Coronary artery (tissue), 2 donors: ENCODE measurements around the gene MED12L.
"Not testable (repeated sequence)": the region's sequence is repeated elsewhere in the genome, so short reads cannot be mapped to it uniquely, and the experiment has no call there.

Experiments
- DNase-seq: peaks from one replicate; pipeline ENCODE4 v3.0.0-alpha.2; 2017; ENCODE audit warnings: low spot score
- H3K27ac ChIP-seq, 2 donors: fragments of 200-600 bp; sonication (generic); one replicate each; pipeline ENCODE4 v1.5.1; 2016 to 2019
- H3K4me3 ChIP-seq: fragments of 200-600 bp; sonication (generic); 2 replicates; pipeline ENCODE4 v1.5.1; 2016; ENCODE audit warnings: mild to moderate bottlenecking, moderate library complexity
- CTCF ChIP-seq: fragments of 200-600 bp; sonication (generic); IDR thresholded peaks from one replicate; pipeline ENCODE4 v1.5.1; 2019; ENCODE audit warnings: antibody characterized with exemption

MED12L gene

DNA sequence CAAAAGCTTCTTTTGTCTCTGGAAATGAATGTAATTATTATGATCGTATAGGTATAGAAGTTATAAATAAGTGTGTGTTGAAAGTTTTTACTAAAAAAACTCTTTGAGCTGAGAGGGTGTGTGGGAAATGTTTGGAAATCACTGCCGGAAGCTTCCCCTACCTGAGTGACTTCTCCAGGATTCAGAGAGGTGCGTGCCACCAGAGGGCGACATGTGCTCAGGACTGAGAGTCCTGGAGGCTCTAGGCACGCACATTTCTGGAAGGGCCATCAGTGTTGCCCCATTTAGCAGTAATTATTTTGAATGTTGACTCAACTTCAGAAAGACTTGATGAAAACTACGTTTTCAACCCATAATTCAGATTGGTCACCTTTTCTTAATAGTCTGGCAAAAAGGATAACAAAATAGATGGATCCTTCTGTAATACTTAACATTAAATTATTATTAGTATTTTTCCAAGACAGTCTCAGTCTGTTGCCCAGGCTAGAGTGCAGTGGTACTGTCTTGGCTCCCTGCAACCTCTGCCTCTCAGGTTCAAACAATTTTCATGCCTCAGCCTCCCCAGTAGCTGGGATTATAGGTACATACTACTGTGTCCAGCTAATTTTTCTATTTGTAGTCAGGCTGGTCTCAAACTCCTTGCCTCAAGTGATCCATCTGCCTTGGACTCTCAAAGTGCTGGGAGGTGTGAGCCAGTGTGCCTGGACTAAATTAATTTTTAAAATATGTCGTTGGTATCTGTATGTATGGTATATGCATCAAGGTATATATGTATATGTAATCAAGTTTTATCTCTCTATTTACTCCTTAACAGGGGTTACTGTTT lies 83.0 kb downstream of the MED12L start:
- Histone ChIP-seq H3K4me3 (no peak overlapping the region), H3K27ac (no peak overlapping the region)
- TF ChIP-seq CTCF: no peak
- DNase-seq: no peak

DNA sequence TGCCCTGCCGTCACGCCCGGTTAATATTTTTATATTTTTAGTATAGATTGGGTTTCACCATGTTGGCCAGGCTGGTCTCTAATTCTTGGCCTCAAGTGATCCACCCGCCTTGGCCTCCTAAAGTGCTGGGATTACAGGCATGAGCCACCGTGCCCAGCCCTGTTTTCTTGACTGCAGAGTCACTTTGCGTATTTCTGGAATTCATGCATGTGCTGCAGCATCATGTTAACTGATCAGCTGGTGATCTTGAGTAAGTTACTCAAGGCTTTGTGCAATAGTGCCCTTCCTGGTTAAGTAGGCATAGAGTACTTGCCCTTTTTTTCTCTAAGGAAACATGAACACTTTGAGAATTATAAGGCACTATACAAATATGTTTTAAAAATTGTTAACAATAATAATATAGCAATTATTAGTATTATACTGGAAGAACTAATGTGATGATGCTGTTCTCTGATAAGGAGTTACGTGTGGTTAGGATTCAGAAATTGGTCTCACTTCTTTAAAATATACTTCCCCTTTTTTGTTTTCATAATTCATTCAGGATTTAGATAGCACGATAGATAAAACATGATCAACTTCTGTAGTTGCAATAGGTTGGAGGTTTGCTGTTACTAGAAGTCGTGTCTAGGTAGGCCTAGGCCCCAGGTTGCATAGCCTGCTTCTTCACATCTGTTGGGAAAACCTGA lies 83.9 kb downstream of the MED12L start:
- H3K27ac ChIP-seq: peak overlapping the region in 1 of 2 donors; percentile 5
- H3K4me3 ChIP-seq: no peak overlapping the region
- TF ChIP-seq CTCF: no peak
- DNase-seq: no peak

DNA sequence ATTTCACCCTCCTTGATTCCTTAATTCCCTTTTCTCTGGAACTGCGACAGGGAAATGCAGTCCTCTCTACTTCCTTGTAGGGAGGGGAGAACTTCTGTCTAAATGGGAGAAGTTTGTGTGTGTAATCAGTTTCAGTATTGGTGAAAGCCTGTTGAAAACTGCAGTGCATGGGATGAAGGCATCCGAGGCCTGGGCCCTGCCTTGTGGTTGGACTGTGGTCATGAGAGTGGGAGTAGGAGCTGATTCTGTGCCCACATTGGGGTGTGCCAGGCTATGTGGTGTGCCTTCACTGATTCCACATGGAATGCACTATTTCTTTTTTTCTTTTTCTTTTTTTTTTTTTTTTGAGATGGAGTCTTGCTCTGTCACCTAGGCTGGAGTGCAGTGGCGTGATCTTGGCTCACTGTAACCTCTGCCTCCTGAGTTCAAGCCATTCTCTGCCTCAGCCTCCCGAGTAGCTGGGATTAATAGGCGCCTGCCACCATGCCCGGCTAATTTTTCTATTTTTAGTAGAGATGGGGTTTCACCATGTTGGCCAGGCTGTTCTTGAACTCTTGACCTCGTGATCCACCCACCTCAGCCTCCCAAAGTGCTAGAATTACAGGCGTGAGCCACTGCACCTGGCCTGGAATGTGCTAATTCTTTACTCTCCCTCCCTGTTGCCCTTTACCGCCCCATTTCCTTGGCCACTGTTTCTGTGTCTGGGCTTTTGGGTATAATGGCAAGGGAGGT lies 84.7 kb downstream of the MED12L start:
- not testable (repeated sequence) for DNase-seq, H3K4me3 ChIP-seq
- H3K27ac ChIP-seq: peak overlapping the region in 1 of 2 donors; percentile 65

GRCh38 chr3:151171145-151171757 lies 85.8 kb downstream of the MED12L start:
- H3K27ac ChIP-seq: peak overlapping the region in 1 of 2 donors; percentile 65
- TF ChIP-seq CTCF: no peak
- H3K4me3 ChIP-seq: no peak overlapping the region
- DNase-seq: no peak

DNA sequence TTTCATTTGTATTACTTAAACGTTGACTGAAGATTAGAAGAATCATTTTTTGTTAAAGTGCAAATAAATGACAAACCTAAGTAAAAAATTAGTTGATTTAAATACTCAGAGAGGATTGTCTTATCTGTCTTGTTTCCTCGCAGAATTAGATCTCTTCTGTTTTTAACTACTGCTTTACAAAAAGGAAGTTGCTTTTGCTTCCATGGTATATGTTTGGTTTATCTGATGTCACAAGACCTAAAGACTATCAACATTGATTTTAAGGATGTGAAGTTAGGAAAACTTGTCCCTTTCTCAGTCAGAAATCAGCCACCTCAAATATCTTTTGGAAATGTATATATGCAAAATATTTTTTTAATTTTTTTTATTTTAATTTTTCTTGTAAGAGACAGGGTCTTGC lies 88.9 kb downstream of the MED12L start:
- no peak for TF ChIP-seq CTCF
- Histone ChIP-seq H3K27ac (no peak overlapping the region), H3K4me3 (no peak overlapping the region)
- no peak for DNase-seq

DNA sequence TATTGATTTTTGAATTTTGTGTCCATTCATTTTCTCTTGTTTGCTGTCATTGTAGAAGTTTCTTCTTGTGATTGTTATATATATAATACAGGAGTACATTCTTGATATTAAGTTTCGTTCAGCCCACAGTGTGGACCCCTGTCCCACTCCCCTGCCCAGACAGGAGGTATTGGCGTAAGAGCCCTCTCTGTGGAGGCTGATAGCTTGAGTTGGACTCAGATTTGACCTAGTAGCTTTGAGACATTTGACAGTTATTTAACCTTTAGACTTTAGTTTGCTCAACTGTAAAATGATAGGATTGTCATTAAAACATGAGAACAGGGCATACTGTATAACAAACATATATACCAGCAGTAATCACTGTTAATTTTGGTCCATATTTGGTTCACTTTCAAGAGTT lies 90.5 kb downstream of the MED12L start:
- no peak for DNase-seq
- H3K4me3 ChIP-seq: no peak overlapping the region
- no peak for TF ChIP-seq CTCF
- no peak overlapping the region for H3K27ac ChIP-seq
